ENCODE data around the gene SYNJ2BP.

The SYNJ2BP gene

DNA sequence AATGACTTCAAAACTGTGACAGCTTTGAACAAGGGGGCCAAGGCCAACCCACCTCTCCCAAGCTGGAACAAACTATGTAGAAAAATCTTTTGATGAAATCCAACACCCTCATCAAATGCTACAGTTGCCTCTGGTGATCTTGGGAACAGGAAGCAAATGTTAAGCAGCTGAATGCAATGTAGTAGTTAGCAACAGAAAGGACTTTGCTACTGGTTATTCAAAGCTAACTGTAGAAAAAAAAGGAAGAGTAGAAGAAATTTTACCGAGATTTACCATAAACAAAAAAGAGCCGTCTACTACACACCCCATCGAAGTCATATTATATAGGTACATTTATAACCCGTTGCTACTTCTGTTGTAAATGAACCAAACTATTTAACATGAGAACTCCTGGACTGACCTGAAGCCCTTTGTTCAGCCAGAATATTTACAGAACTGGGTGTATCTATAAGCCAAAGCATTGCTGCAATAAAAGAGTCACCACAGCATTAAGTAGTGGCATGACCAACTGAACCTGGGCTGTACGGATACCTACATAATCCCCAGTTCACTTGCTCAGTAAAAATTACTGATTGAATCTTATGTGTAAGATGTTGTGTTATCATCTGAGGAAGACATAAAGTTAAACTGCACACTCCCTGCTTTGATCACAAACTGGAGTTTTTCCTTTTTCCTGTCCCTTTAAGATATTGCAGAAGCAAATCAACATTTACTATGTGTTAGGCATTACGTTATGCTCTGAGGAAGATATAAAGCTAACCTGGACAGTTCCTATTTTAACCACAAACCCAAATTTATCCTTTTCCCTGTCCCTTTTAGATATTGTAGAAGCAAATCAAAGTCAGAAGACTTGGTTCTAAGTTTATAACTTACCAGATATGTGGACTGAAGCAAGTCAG lies 25.1 kb downstream of the SYNJ2BP start:
- DNase-seq = no peak

DNA sequence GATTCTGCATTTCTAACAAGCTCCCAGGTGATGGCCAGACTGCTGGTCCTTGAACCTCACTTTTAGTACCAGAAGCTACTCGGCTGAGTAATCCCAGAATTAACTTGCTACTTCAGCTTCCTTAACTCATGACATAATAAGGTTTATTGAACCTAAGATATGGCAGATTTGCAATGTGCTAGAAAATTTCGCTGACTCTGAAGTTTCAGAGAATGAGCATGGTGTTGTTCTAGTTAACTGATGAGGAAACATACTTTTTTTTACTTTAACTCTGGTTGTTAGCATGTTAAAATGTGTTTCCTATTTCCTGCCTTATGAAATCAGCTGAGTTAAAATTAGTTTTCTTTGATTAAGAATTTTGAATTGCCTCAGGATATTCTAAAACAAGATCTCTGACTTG lies 34.4 kb downstream of the SYNJ2BP start:
- DNase-seq = no peak

DNA sequence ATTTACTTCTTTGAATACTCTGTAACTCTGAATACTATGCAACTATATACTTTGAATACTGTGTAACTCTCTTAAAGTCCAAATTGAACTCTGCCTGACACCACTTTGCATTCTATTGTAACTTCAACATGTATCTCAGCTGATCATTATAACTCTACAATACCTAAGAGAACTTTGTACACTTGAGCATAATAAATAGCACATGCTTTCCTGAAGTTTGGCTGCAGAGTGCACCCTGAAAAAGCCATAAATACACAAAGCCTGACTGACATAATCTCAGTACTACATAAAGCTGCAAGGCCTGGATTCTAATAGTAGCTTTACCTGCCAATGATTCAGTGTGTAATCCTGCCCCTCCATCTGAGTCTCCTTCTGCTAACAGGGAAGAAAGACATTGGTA lies 36.1 kb downstream of the SYNJ2BP start:
- no peak for DNase-seq

DNA sequence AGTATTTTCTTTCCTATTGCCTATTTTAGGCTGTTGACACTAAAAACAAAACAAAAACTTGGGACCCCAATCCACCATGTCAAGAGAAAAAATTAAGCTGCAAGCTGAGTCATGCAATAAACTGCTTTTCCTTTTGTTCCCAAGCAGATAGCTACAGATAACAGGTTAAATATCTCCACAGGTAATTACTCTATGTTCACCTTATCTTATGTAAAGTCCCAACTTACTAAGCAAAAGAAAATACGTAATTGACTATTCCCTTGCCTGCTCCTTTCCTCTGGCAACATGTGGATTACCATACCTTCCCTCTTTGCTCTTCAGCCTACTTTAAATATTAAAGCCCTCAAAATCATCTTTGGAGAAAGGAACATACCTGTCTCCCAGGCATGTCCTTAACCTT lies 38.2 kb downstream of the SYNJ2BP start:
- DNase-seq = no peak
